GM10847 (cell line): ENCODE results near the gene HADHB.

Experiments
- POLR2A ChIP-seq: IDR thresholded peaks from 2 replicates; pipeline ENCODE4 v1.6.1; 2011; ENCODE audit not compliant: insufficient read length; ENCODE audit errors: extremely low read depth

Gene HADHB

DNA sequence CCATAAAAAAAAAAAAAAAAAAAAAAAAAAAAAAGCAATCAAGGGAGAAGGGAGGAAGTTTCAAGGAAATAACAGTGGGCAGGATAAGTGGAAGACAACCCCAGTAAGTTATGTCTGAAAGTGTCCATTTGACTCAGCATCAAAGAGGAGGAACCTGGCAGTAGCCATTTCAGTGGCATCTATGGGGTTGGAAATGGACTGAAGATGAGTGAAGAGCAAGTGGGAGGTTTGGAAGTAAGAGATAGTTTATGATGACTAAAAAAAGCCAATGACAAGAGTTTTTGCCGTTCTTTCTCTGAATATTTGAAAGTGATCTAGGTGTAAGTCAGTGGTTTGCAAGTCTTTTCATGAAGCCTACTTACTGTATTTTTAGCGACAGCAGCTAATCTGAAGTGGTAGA, 92.0 kb downstream of the HADHB start:
- no peak for TF ChIP-seq POLR2A

GRCh38 chr2:26337298-26337697, 92.6 kb downstream of the HADHB start:
- no peak for TF ChIP-seq POLR2A
